Fibroblast of lung (primary cell): Measurements from ENCODE around the gene PROK1. TPM values are rescaled to one million over a fixed set of nuclear protein-coding genes. Genes with fewer than 3 reads are reported as not detected.

ENCODE experiments used
- DNase-seq, 2 donors: peaks; one replicate each; pipeline versions ENCODE4 v3.0.0 to v3.0.0-alpha.2; 2010; ENCODE audit warnings: low read depth in 2 of 2
- H2AFZ ChIP-seq: 2 replicates; pipeline ENCODE4 v1.5.1; 2012; ENCODE audit warnings: low read length, control low read depth, inconsistent platforms
- H3K27ac ChIP-seq: 2 replicates; pipeline ENCODE4 v1.5.1; 2011; ENCODE audit warnings: low read length, control low read depth; ENCODE audit not compliant: insufficient read depth
- H3K27me3 ChIP-seq: 2 replicates; pipeline ENCODE4 v1.5.1; 2011; ENCODE audit warnings: mild to moderate bottlenecking, low read length; ENCODE audit not compliant: control insufficient read depth, insufficient read depth
- H3K36me3 ChIP-seq: 2 replicates; pipeline ENCODE4 v1.5.1; 2011; ENCODE audit warnings: low read length; ENCODE audit not compliant: control insufficient read depth, insufficient read depth
- H3K4me1 ChIP-seq: 2 replicates; pipeline ENCODE4 v1.5.1; 2011; ENCODE audit warnings: low read length; ENCODE audit not compliant: control insufficient read depth, insufficient read depth; ENCODE audit errors: extremely low read depth
- H3K4me2 ChIP-seq: 2 replicates; pipeline ENCODE4 v1.5.1; 2011; ENCODE audit warnings: low read length, control low read depth; ENCODE audit not compliant: insufficient read depth; ENCODE audit errors: extremely low read depth
- H3K4me3 ChIP-seq, 4 experiments: fragments of 200-600 bp in 1 of 4; sonication (generic) in 1 of 4; replicated peaks in 1 of 4; 2 replicates each; pipeline ENCODE4 v1.5.1; 2011 to 2016; ENCODE audit warnings: low read length in 4 of 4, low read depth in 3 of 4, mild to moderate bottlenecking in 3 of 4, control low read depth in 2 of 4, inconsistent platforms in 1 of 4, mixed read lengths in 1 of 4; ENCODE audit not compliant: insufficient read depth in 1 of 4; ENCODE audit errors: control extremely low read depth in 1 of 4
- H3K79me2 ChIP-seq: 2 replicates; pipeline ENCODE4 v1.5.1; 2012; ENCODE audit warnings: mild to moderate bottlenecking, low read length, inconsistent platforms; ENCODE audit not compliant: control insufficient read depth, insufficient read depth
- H3K9ac ChIP-seq: 2 replicates; pipeline ENCODE4 v1.5.1; 2011; ENCODE audit warnings: mild to moderate bottlenecking, low read length, control low read depth; ENCODE audit not compliant: insufficient read depth
- H3K9me3 ChIP-seq: 2 replicates; pipeline ENCODE4 v1.5.1; 2012; ENCODE audit warnings: low read depth, low read length; ENCODE audit not compliant: control insufficient read depth, insufficient read depth
- H4K20me1 ChIP-seq: 2 replicates; pipeline ENCODE4 v1.5.1; 2011; ENCODE audit warnings: low read length; ENCODE audit not compliant: control insufficient read depth, insufficient read depth; ENCODE audit errors: extremely low read depth
- EZH2 ChIP-seq: IDR thresholded peaks from 2 replicates; pipeline ENCODE4 v1.5.1; 2012; ENCODE audit warnings: low read length, control low read depth, mild to moderate bottlenecking; ENCODE audit errors: missing control alignments
- polyA plus RNA-seq, 2 donors: library from polyadenylated mRNA; depleted of rRNA in 1 of 2; stranded (reverse) in 1 of 2; unstranded in 1 of 2; fragments of >200 nt; gene quantifications; 2 replicates each; pipeline ENCODE4 v1.2.1, GENCODE V29; 2011 to 2012; ENCODE audit warnings: missing spikeins in 1 of 2
- total RNA-seq: library from RNA; depleted of rRNA; stranded (reverse); fragments of >200 nt; gene quantifications from 2 replicates; pipeline ENCODE4 v1.2.1, GENCODE V29; 2014
- TF ChIP-seq, protein P1 (sequence below), 2 donors: IDR thresholded peaks in 1 of 2; conservative IDR thresholded peaks in 1 of 2; 1 replicate in 1 of 2; 2 replicates in 1 of 2; pipeline ENCODE4 v1.5.1; 2011 to 2012; ENCODE audit warnings: low read length in 2 of 2, control low read depth in 1 of 2, inconsistent platforms in 1 of 2, low read depth in 1 of 2, mild to moderate bottlenecking in 1 of 2

PROK1 gene
- total and polyA plus RNA-seq, 2 donors (not counting 1 experiment from before 2014, with no cell fraction given) = not detected

DNA sequence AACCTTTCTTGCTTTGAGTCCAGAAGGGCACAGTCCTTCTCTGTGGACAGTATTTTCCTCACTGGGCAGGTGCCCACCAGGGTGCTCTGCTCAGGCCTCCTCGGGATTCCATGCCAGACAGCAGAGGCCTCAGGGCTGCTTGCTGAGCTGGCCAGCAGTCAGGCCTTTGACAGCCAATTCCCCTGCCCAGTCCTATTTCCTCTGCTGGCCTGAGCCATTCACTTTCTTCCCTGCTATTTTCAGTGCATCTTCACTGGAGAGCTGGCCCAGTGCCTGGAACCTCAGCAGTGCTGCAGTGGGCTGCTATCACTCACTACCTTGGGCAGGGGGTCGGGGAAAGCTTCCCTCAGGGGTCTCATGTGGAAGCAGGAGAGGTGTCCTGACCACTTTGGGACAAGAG lies 34.8 kb downstream of the PROK1 start:
- Histone ChIP-seq H3K9me3 (no peaks in the 10 kb centered on the region), H3K4me3 (no peak overlapping the region), H3K4me1 (no peaks in the 10 kb centered on the region), H3K79me2 (no peaks in the 10 kb centered on the region), H3K27ac (no peak overlapping the region), H3K27me3 (peaks cover 13% of the 10 kb centered on the region), H3K9ac (no peak overlapping the region), H3K4me2 (no peak overlapping the region), H2AFZ (no peak overlapping the region), H3K36me3 (no peaks in the 10 kb centered on the region), H4K20me1 (no peaks in the 10 kb centered on the region)
- no peak for DNase-seq
- TF ChIP-seq, protein P1, sequence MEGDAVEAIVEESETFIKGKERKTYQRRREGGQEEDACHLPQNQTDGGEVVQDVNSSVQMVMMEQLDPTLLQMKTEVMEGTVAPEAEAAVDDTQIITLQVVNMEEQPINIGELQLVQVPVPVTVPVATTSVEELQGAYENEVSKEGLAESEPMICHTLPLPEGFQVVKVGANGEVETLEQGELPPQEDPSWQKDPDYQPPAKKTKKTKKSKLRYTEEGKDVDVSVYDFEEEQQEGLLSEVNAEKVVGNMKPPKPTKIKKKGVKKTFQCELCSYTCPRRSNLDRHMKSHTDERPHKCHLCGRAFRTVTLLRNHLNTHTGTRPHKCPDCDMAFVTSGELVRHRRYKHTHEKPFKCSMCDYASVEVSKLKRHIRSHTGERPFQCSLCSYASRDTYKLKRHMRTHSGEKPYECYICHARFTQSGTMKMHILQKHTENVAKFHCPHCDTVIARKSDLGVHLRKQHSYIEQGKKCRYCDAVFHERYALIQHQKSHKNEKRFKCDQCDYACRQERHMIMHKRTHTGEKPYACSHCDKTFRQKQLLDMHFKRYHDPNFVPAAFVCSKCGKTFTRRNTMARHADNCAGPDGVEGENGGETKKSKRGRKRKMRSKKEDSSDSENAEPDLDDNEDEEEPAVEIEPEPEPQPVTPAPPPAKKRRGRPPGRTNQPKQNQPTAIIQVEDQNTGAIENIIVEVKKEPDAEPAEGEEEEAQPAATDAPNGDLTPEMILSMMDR (conservative IDR thresholded peaks at IDR 0.05 in 1 of 2, IDR thresholded peaks at IDR 0.05 in 1 of 2; ENCODE audit: low read depth in 1 of 2, low read length in 2 of 2) = no peak
- no peak for TF ChIP-seq EZH2

DNA sequence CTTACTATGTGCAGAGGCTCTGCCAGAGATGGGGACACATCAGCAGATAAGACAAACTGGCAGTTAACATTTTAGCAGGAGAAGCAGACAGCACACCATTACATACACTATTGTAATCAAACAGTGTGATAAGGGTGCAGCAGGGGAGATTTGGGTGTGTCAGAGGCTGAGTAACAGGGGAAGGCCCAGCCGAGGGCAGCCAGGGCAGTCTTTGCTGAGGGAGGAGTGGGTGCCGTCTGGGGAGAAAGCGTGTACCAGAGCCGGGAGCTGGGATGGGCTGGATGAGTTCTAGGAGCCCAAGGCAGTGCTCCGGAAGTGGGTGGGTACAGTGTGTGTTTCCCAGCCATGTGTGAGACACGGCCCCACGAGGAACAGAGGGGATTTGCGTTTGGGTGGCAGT lies 36.8 kb downstream of the PROK1 start:
- TF ChIP-seq, protein P1 (conservative IDR thresholded peaks at IDR 0.05 in 1 of 2, IDR thresholded peaks at IDR 0.05 in 1 of 2; ENCODE audit: low read depth in 1 of 2, low read length in 2 of 2) = no peak
- TF ChIP-seq EZH2 = no peak

DNA sequence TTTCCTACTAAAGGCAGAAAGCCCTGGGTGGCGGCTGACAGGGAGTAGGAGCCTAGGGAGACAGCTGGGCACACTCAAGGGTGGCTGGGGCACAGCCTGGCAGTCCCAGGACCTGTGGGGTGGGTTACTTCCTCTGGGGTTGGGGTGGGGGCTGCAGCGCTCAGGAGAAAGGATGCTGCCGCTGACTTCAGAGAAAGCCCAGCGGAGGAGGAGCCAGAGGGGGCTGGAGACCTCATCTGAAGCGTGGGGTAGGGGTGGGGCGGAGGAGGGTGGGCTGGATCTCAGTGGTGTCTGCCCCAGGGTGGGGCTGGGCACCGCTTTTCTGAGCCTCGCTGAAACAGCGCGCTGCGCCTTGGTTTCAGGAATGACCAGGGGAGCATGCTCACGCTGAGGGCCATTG lies 37.2 kb downstream of the PROK1 start:
- H4K20me1 ChIP-seq = no peaks in the 10 kb centered on the region

More for the DNA sequence above, 36.8 kb downstream of the PROK1 start:
- Histone ChIP-seq H3K27ac (no peak overlapping the region), H3K4me2 (no peak overlapping the region), H3K79me2 (no peaks in the 10 kb centered on the region), H3K36me3 (no peaks in the 10 kb centered on the region), H3K4me3 (no peak overlapping the region), H3K4me1 (no peaks in the 10 kb centered on the region), H3K27me3 (peaks cover 13% of the 10 kb centered on the region), H3K9ac (no peak overlapping the region), H2AFZ (no peak overlapping the region), H3K9me3 (no peaks in the 10 kb centered on the region), H4K20me1 (no peaks in the 10 kb centered on the region)
- no peak for DNase-seq

More for the DNA sequence above, 37.2 kb downstream of the PROK1 start:
- Histone ChIP-seq H3K4me1 (no peaks in the 10 kb centered on the region), H3K4me2 (no peak overlapping the region), H3K79me2 (no peaks in the 10 kb centered on the region), H3K36me3 (no peaks in the 10 kb centered on the region), H3K9me3 (no peaks in the 10 kb centered on the region), H3K9ac (no peak overlapping the region), H3K27me3 (peaks cover 11% of the 10 kb centered on the region), H3K4me3 (no peak overlapping the region), H2AFZ (no peak overlapping the region), H3K27ac (no peak overlapping the region)
- no peak for DNase-seq
- TF ChIP-seq EZH2 = no peak
- TF ChIP-seq, protein P1 (conservative IDR thresholded peaks at IDR 0.05 in 1 of 2, IDR thresholded peaks at IDR 0.05 in 1 of 2; ENCODE audit: low read depth in 1 of 2, low read length in 2 of 2) = no peak
